CMK (cell line): Measurements from ENCODE around the gene CD1B.
"Not testable (repeated sequence)": the region's sequence is repeated elsewhere in the genome, so short reads cannot be mapped to it uniquely, and the experiment has no call there.

ENCODE experiments used
- DNase-seq: peaks from one replicate; pipeline ENCODE4 v3.0.0-alpha.2; 2010; ENCODE audit warnings: low read depth

The CD1B gene

DNA sequence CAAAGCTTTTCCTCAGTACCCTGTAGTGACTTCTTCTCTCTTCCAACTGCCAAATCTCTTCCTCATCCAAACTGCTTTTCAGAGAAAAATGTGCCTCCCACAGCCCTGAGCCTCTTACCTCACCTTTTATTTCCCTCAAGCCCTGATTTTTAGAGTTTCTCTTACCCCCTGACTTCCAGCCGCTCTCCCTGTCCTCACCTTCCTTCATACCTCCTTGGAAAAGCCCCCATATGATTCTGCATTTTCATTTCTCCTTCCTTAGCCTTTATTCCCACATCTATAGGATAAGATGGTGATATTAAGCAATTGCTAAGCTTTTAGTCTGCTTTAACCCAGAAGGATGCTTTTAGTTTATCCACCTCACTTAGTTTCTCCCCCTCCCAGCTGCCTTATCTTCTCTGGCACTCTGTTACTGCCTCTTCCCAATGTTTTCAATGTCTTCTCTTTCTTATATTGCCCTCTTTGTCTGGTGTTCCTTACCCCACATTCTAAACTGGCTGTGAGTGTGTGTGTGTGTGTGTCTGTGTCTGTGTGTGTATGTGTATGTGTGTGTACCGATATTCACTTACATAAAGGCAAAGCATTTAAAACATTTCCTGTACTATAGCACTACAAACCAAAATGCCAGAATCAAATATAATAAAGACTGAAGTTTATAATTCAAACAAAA, at the start of gene CD1B:
Gene CD1B (minus strand): TSS at position 51 of the 670 bp plus-strand sequence. CDS start 108 bp downstream, outside the sequence.
- DNase-seq, result no peak

DNA sequence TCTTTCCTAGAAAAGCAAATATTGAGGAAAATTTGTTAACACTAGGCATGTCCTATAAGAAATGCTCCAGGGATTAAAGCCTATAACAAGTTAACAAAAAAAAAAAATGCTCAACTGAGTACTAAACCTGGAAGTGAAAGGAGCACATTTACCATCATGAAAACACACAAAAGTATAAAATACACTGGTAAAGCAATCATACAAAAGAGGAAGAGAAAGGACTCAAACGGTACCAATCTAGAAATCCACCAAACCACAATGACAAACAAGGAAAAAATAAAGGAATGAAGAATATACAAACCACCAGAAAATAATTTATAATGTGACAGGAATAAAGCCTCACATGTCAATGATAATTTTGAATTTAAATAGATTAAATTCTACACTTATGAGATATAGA, 43.5 kb upstream of the CD1B start:
- DNase-seq, result no peak

DNA sequence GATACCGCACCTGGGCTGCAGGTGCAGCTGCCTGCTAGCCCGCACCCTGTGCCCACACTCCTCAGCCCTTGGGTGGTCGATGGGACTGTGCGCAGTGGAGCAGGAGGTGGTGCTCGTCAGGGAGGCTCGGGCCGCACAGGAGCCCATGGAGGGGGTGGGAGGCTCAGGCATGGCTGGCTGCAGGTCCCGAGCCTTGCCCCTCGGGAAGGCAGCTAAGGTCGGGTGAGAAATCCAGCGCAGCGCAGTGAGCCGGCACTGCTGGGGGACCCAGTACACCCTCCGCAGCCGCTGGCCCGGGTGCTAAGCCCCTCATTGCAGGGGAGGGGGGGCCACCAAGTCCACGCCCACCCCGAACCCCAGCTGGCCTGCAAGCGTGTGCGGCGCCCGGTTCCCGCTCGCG, 42.8 kb upstream of the CD1B start:
- DNase-seq, result not testable (repeated sequence)

DNA sequence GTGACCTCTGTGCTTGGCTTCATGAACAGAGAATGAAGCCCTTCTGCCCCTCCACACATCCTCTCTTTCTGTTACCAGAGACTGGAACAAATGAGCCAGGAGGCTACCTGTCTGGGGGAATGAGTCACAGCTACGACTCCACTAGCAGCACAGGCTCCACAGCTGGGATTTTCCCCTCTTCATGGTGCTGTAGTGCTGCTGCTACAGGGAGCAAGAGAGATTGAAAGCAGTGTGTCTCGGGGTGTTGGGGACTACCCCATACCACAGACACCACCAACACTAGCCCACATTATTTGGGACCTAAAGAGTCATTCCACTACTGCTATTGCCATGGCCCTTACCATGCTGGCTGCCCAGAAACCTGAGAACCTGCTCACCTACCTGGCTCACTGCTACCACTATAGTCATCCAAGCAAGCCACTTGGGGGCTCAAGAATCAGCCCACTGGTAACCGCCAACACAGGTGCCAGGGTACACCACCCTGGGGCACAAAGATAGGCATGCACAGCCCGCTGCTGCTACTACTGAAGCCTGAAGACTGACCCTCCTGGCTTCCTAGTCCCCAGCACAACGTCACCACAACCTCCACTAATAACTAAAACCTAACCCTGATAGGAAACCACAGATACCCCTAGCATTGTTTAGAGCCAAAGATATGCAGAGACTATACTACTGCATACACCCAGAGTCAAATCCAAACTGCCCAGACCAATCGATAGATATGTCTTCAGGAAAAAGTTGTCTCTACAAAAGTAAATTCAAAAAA, 40.0 kb upstream of the CD1B start:
- DNase-seq, result no peak

DNA sequence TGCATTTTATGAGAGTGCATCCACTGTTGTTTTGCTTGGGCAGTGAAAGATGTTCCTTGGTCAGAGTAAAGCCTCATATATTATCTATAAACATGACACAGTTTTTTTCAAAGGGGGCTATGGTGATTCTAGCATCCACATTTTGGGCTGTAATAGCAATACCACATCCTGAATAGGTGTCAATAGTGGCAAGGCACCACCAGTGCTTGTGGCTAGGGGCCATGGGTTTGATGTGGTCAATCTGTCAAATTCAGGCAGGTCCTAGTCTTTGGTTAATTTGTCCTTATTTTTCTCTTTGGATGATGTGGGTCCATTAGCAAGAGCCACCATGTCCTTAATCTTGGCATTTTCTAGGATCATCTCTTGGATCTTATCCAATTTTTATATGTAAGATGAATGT, 35.5 kb upstream of the CD1B start:
- DNase-seq, result no peak

DNA sequence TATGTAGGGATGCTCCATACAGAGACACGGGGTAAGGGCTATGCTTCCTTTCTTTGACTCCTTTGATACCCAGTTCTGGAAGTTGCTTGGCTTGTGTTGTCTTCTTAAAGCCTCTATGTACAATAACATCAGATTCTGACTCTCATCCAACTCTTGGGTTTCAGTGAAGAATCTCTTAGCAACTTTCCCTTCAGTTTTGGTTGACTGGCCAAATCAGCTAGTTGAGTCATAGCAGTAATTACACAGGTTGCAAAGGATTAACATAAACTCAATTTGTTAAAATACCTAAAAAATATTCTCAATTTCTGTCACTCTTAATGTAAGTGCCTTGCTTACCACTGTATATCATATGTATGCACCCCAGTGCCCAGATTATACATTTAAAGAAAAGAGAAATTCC, 31.6 kb upstream of the CD1B start:
- no peak for DNase-seq

DNA sequence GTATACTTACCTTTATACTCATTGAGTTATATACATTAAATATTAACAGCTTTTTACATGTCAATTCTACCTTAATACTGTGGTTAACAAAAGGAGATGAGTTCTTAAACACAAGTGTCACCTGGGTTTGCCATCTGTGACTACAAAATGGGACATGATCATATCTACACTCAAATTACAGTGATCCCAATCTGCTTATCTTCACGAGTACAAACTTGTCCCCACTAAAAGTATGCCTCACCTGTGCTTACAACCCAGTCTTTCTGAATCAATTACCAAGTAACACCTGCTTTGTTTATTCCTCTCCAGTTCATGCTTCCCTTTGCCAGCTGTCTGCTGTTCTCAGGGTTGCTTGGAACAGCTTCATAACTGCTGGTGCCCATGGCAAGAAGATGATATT, 31.2 kb upstream of the CD1B start:
- DNase-seq, result no peak

DNA sequence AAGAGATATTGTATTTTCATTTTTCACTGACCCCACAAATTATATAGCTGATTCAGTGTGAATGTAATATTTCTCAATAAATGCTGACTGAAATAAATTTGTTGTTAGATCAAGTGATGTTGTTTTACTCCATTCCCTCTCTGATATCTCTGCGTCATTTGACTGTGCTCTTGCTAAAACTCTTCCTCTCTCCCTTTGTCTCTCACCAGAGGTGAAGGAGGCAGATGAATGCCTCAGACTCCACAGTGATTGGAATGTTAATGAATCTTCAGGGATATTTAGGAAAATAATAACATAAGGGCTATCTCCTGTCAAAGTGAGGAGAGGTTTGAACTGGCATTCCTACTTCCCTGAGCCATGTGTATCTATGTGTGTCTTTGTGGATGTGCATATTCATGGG, 26.1 kb upstream of the CD1B start:
- no peak for DNase-seq

DNA sequence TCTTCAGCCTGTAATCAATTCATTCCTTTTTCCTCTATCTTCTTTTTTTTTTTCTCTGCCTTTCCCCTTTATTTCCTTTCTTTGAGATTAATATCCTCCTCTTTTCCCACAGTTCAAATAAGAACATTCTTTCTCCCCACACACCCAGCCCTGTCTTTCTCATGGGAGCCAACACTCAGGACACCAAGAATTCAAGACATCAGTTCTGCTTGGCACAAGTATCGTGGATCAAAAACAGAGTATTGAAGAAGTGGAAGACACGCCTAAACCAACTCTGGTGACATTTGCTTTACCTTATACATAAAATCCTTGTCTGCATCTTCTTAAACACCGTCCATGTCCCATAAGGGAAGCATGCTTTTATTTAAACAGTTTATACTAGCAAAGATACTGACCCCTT, 25.3 kb upstream of the CD1B start:
- no peak for DNase-seq

DNA sequence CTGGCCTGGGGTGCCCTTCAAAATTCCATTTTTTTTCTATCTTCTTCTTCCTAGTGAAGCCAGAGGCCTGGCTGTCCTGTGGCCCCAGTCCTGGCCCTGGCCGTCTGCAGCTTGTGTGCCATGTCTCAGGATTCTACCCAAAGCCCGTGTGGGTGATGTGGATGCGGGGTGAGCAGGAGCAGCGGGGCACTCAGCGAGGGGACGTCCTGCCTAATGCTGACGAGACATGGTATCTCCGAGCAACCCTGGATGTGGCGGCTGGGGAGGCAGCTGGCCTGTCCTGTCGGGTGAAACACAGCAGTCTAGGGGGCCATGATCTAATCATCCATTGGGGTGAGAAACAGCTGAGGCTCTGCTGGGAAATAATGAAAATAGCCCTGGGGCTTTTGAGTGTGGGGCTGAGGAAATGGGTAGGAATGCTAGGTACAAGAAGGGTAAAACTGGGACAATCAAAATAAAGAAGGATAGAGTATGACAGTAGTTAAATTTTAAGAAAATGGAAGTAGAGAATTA, 24.5 kb upstream of the CD1B start:
- no peak for DNase-seq

DNA sequence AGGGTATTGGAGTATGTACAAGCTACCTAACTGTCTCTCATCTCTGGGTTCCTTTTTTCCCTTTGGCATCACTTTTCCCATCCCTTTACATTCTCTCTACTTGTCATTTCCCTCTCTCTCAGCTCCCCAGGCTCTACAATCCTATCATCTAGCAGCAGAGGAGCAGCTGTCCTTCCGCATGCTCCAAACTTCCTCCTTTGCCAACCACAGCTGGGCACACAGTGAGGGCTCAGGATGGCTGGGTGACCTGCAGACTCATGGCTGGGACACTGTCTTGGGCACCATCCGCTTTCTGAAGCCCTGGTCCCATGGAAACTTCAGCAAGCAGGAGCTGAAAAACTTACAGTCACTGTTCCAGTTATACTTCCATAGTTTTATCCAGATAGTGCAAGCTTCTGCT, 22.9 kb upstream of the CD1B start:
- no peak for DNase-seq

DNA sequence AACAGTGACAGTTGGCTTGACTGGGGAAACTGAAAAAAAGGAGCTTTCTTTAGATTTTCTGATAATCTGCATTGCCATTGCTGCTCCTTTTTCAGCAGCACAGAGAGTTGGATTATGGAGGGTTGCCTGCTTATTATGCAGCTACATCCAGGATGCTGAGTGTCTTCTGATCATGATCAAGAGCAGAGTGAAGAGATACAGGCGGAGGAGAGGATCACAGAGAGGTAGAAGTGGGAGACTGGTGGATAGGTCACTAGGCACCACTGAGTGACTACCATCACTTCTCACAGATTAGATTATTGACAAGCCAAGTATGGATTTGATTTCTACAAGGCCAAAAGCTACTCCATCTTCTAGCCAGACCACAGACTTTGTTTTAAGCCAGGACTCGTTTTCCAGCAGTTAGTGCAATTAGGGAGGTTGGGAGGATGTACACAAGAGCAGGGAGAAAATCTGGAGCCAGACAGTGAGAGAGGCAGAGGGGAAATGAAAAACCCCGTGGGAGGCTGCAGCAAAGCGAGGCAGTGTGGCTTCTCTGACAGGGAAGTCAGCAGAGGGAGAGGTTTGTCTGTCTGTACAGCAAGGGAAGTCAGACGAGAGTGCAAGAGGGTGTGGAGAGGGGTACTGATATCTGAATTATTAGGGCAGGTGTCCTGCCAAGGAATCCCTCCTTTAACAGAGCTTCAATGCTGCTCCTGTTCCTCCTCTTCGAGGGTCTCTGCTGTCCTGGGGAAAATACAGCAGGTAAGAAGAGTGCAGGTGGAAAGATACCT, 22.2 kb upstream of the CD1B start, which contains the start of gene CD1E:
Gene CD1E (plus strand): TSS at position 592 of the 773 bp plus-strand sequence. CDS start 95 bp downstream, at position 687.
- DNase-seq, result no peak

DNA sequence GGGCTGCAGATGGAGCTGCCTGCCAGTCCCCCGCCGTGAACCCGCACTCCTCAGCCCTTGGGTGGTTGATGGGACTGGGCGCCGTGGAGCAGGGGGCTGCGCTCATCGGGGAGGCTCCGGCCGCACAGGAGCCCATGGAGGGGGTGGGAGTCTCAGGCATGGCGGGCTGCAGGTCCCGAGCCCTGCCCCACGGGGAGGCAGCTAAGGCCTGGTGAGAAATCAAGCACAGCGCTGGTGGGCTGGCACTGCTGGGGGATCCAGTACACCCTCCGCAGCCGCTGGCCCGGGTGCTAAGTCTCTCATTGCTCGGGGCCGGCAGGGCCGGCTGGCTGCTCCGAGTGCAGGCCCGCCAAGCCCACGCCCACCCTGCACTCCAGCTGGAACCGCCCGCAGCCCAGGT, 17.6 kb upstream of the CD1B start:
- DNase-seq, result not testable (repeated sequence)

DNA sequence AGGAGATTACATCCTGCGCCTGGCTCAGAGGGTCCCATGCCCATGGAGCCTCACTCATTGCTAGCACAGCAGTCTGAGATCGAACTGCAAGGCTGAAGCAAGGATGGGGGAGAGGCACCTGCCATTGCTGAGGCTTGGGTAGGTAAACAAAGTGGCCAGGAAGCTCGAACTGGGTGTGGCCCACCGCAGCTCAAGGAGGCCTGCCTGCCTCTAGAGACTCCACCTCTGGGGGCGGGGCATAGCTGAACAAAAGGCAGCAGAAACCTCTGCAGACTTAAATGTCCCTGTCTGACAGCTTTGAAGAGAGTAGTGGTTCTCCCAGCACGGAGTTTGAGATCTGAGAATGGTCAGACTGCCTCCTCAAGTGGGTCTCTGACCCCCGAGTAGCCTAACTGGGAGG, 5.1 kb upstream of the CD1B start:
- DNase-seq, result not testable (repeated sequence)

DNA sequence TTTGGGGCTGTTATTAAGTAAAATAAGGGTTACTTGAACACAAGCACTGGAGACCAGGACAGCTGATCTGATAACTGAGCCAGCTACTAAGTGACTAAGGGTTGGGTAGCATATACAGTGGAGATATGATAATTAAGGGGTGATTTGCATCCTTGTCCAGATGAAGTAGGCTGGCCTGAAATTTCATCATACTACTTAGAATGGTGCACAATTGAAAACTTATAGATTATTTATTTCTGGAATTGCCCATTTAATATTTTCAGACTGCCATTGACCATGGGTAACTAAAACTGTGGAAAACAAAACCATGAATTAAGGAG, 3.8 kb upstream of the CD1B start:
- DNase-seq, result no peak

DNA sequence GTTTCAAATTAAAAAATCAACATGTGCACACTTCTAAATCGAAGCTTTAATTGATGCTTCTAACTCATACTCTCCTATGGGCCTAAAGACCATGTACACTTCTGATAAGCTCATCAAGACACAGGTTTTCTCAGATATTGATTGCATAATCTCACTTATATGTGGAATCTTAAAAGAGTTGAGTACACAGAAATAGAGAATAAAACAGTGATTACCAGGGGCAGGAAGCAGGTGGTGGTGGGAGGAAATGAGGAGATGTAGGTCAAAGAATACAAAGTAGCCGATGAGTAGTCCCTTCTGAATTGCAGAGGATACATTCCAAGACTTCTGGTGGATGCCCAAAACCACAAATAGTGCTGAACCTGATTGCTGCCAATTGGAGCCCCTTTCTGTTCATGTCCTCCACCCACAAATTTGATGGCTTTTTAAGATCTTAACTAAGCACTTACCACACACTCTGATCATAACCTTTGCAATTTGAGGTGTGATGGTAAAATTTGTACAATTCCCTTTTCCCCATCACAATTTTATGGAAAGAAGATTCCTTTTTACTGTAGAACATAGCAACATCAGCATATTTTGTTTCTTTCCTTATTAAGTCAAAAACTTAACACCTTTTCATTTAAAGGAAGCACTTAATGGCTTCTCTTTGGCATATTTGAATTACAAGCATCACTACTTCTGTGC, 3.3 kb upstream of the CD1B start:
- DNase-seq, result no peak

DNA sequence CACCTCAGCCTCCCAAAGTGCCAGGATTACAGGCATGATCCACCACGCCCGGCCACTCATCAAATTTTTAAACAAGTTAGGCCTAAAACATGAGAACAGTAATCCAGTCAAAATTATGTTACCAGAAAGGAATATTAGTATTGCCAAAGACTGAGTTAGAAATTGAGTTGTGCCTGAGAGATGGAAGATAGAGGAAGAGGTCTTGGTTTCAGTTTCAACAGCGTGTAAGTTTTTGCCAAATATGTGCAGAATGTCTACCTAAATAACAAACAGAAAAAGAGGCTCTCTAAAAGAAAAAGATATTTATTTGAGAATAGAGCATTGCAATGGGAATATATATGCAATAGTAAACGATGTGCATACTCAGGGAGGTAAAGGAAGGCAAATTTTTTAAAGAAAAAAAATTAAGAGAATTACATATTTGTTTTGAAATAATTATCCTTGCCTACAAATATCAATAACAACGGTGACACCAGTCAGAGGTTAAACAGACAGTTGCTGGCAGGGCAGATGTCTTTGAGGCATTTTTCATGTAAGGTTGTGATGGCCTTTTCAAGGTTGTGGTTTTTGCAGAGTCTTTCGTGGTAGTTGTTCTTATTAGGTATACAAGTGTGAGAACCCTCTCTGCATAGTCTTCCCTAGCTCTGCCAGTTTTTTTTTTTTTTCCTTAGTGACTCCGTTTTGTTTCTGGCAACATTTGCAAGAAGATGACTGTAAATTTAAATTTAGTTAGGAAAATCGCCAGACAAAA, 2.2 kb upstream of the CD1B start:
- DNase-seq, result no peak

DNA sequence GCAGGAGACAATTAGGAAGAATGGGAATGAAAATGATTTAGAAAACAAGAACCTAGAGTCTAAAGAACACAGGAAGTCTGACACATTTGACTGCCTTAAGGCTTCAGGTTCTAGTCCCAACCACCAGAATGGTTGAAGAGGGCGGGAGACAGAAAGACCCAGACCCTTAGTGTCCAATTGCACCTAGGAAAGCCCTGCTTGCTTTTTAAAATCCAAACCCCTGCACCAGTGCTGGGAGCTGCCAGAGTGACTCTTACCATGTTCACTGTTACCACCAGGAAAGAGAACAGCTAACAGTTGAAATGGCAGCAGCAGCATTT, 265 bp downstream of the CD1B start:
- DNase-seq, result no peak

DNA sequence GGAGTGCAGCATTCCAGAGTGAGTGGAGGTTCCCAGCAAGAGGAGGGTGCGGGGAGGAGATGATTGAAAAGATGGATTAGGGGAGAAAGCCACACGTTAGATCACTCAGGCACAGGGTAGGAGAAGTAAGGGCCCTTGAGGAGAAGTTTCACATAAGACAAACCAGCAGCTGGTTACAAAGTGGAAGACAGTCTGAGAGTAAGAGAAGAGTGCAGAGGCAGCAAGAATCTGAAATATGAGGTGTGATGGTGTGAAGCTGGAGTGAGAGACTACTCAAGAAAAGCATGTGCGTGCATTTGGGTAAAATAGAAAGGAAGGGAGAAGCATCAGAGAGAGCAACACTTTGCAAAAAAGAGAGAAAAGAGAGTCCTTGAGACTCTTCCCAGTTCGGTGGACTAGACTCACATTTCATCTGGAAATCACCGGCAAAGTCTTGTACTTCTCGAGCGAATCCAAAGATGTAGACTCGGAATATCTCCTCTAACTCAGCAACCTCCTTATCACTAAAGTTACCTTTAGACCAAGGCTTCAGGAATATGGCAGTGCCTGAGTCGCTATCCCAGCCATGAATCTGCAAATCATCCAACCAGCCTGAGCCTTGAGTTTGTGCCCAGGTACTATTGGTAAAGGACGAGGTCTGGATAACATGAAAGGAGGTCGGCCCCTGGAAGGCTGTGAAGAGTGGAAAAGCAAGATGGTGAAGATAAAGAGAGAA, 783 bp downstream of the CD1B start:
- DNase-seq, result no peak

DNA sequence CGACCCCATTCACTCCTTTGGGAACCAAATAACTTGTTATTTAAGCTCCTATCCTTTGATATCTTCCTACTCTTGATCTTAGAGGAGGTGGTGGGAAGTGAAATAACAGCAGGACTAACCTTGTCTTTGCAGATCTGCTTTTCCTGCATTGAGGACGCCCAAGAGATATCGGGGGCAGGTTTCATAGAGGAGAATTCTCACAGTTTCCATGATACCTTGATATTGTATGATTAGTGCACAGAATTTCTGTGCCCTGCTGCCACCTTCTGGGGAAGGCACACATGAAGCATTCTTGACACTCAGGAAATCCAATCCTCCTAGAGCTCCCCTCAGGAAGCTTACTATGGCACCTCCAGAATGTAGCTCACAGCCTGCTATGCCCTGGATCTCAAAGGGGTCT, 1.6 kb downstream of the CD1B start:
- DNase-seq, result no peak

DNA sequence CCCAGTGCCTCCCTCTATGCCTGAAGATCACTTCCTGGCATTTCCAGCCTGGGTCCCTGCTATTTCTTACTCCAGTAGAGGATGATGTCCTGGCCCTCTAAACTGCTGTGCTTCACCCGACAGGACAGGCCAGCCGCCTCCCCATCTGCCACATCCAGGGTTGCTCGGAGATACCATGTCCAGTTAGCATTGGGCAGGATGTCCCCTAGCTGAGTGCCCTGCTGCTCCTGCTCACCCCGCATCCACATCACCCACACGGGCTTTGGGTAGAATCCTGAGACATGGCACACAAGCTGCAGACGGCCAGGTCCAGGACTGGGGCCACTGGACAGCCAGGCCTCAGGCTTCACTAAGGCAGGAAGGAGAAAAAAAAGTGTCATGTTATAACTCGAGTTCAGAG, 2.0 kb downstream of the CD1B start:
- no peak for DNase-seq
